Ureter (tissue), 1 donor: ENCODE data around the gene AKAP5. TPM values are rescaled to one million over a fixed set of nuclear protein-coding genes. Genes with fewer than 3 reads are reported as not detected.

Experiments used
- total RNA-seq: library from RNA; stranded (reverse); gene quantifications from one replicate; pipeline ENCODE4 v1.2.4, GENCODE V29; 2023
- donor health status: DM: yes; HTN: yes; CAD: no.

The AKAP5 gene
- total RNA-seq, 1 donor from 2014 or later: 0.96 TPM

Other genes with a start within 250 kb of the AKAP5 start
- gene ESR2, start 171.1 kb upstream of the AKAP5 start, total RNA-seq: 14.5 TPM
- 79.2 TPM for gene MTHFD1, start 77.1 kb upstream of the AKAP5 start, total RNA-seq
- 23.8 TPM for gene ZBTB25, start 38.3 kb downstream of the AKAP5 start, total RNA-seq
- gene ZBTB1, start 39.3 kb downstream of the AKAP5 start, total RNA-seq: 51.1 TPM
- gene HSPA2, start 75.2 kb downstream of the AKAP5 start, total RNA-seq: 36.7 TPM
- gene PPP1R36, start 84.5 kb downstream of the AKAP5 start, total RNA-seq: 4.6 TPM
- gene PLEKHG3, start 238.9 kb downstream of the AKAP5 start, total RNA-seq: 111 TPM